ENCODE data around the gene SPDYE4.

DNA sequence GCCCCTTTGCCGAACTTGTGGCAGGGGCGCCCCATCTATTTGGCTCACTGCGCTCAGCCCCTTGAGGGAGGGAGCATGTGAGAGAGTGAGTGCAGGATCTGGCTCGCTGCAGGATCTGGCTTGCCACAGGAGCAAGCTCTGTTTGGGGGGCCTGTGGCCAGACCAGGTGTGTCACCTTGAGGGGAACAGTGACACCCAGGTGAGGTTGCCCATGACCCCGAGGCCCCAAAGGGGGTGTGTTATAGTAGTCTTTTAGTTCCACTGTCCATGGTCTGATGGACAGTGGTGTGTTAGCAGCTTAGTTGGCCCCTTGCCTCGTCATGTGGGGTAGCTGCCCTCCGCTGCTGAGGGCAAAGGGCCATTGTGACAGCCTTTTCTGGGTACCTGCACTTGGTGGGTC is 55.3 kb downstream of the SPDYE4 start:
- no peak for TF ChIP-seq POLR2AphosphoS5 (IDR thresholded peaks at IDR 0.05; ENCODE audit: low read depth)
- TF ChIP-seq, protein P1, sequence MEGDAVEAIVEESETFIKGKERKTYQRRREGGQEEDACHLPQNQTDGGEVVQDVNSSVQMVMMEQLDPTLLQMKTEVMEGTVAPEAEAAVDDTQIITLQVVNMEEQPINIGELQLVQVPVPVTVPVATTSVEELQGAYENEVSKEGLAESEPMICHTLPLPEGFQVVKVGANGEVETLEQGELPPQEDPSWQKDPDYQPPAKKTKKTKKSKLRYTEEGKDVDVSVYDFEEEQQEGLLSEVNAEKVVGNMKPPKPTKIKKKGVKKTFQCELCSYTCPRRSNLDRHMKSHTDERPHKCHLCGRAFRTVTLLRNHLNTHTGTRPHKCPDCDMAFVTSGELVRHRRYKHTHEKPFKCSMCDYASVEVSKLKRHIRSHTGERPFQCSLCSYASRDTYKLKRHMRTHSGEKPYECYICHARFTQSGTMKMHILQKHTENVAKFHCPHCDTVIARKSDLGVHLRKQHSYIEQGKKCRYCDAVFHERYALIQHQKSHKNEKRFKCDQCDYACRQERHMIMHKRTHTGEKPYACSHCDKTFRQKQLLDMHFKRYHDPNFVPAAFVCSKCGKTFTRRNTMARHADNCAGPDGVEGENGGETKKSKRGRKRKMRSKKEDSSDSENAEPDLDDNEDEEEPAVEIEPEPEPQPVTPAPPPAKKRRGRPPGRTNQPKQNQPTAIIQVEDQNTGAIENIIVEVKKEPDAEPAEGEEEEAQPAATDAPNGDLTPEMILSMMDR (conservative IDR thresholded peaks at IDR 0.05; ENCODE audit: low read depth in 2 of 2), result no peak
- TF ChIP-seq, protein P2, sequence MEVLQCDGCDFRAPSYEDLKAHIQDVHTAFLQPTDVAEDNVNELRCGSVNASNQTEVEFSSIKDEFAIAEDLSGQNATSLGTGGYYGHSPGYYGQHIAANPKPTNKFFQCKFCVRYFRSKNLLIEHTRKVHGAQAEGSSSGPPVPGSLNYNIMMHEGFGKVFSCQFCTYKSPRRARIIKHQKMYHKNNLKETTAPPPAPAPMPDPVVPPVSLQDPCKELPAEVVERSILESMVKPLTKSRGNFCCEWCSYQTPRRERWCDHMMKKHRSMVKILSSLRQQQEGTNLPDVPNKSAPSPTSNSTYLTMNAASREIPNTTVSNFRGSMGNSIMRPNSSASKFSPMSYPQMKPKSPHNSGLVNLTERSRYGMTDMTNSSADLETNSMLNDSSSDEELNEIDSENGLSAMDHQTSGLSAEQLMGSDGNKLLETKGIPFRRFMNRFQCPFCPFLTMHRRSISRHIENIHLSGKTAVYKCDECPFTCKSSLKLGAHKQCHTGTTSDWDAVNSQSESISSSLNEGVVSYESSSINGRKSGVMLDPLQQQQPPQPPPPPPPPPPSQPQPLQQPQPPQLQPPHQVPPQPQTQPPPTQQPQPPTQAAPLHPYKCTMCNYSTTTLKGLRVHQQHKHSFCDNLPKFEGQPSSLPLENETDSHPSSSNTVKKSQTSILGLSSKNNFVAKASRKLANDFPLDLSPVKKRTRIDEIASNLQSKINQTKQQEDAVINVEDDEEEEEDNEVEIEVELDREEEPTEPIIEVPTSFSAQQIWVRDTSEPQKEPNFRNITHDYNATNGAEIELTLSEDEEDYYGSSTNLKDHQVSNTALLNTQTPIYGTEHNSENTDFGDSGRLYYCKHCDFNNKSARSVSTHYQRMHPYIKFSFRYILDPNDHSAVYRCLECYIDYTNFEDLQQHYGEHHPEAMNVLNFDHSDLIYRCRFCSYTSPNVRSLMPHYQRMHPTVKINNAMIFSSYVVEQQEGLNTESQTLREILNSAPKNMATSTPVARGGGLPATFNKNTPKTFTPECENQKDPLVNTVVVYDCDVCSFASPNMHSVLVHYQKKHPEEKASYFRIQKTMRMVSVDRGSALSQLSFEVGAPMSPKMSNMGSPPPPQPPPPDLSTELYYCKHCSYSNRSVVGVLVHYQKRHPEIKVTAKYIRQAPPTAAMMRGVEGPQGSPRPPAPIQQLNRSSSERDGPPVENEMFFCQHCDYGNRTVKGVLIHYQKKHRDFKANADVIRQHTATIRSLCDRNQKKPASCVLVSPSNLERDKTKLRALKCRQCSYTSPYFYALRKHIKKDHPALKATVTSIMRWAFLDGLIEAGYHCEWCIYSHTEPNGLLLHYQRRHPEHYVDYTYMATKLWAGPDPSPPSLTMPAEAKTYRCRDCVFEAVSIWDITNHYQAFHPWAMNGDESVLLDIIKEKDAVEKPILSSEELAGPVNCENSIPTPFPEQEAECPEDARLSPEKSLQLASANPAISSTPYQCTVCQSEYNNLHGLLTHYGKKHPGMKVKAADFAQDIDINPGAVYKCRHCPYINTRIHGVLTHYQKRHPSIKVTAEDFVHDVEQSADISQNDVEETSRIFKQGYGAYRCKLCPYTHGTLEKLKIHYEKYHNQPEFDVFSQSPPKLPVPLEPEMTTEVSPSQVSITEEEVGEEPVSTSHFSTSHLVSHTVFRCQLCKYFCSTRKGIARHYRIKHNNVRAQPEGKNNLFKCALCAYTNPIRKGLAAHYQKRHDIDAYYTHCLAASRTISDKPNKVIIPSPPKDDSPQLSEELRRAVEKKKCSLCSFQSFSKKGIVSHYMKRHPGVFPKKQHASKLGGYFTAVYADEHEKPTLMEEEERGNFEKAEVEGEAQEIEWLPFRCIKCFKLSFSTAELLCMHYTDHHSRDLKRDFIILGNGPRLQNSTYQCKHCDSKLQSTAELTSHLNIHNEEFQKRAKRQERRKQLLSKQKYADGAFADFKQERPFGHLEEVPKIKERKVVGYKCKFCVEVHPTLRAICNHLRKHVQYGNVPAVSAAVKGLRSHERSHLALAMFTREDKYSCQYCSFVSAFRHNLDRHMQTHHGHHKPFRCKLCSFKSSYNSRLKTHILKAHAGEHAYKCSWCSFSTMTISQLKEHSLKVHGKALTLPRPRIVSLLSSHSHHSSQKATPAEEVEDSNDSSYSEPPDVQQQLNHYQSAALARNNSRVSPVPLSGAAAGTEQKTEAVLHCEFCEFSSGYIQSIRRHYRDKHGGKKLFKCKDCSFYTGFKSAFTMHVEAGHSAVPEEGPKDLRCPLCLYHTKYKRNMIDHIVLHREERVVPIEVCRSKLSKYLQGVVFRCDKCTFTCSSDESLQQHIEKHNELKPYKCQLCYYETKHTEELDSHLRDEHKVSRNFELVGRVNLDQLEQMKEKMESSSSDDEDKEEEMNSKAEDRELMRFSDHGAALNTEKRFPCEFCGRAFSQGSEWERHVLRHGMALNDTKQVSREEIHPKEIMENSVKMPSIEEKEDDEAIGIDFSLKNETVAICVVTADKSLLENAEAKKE (CRISPR knock-in tag; IDR thresholded peaks at IDR 0.05), result no peak
- TF ChIP-seq, protein P3, sequence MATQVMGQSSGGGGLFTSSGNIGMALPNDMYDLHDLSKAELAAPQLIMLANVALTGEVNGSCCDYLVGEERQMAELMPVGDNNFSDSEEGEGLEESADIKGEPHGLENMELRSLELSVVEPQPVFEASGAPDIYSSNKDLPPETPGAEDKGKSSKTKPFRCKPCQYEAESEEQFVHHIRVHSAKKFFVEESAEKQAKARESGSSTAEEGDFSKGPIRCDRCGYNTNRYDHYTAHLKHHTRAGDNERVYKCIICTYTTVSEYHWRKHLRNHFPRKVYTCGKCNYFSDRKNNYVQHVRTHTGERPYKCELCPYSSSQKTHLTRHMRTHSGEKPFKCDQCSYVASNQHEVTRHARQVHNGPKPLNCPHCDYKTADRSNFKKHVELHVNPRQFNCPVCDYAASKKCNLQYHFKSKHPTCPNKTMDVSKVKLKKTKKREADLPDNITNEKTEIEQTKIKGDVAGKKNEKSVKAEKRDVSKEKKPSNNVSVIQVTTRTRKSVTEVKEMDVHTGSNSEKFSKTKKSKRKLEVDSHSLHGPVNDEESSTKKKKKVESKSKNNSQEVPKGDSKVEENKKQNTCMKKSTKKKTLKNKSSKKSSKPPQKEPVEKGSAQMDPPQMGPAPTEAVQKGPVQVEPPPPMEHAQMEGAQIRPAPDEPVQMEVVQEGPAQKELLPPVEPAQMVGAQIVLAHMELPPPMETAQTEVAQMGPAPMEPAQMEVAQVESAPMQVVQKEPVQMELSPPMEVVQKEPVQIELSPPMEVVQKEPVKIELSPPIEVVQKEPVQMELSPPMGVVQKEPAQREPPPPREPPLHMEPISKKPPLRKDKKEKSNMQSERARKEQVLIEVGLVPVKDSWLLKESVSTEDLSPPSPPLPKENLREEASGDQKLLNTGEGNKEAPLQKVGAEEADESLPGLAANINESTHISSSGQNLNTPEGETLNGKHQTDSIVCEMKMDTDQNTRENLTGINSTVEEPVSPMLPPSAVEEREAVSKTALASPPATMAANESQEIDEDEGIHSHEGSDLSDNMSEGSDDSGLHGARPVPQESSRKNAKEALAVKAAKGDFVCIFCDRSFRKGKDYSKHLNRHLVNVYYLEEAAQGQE (IDR thresholded peaks at IDR 0.05; ENCODE audit: unreplicated experiment), result no peak
- no peak for TF ChIP-seq EZH2phosphoT487 (IDR thresholded peaks at IDR 0.05; ENCODE audit: unreplicated experiment)
- TF ChIP-seq ZNF331 (CRISPR knock-in tag; IDR thresholded peaks at IDR 0.05; ENCODE audit: low read depth), result no peak
- TF ChIP-seq NANOG (IDR thresholded peaks at IDR 0.05; ENCODE audit: borderline replicate concordance), result no peak
- no peak for TF ChIP-seq EZH2 (IDR thresholded peaks at IDR 0.05; ENCODE audit: low read depth, unreplicated experiment)
- no peak for TF ChIP-seq JUNB (IDR thresholded peaks at IDR 0.05; ENCODE audit: unreplicated experiment)
- no peak for TF ChIP-seq CREB1 (CRISPR knock-in tag; IDR thresholded peaks at IDR 0.05; ENCODE audit: low read depth)
- TF ChIP-seq STAT1 (IDR thresholded peaks at IDR 0.05; ENCODE audit: unreplicated experiment), result no peak
- TF ChIP-seq ZNF114 (CRISPR knock-in tag; IDR thresholded peaks at IDR 0.05), result no peak
